Stimulated activated CD8-positive, alpha-beta memory T cell treated with anti-CD3 and anti-CD28 coated beads, Interleukin-12 subunit alpha, Interleukin-12 subunit beta, amount 100 ng/mL, for 24 hours (primary cell): ENCODE measurements around the gene SERPINB12.

Experiments used
- DNase-seq: peaks from one replicate; pipeline ENCODE4 v3.0.0-alpha.2; 2020; ENCODE audit errors: extremely low read depth

Gene SERPINB12

DNA sequence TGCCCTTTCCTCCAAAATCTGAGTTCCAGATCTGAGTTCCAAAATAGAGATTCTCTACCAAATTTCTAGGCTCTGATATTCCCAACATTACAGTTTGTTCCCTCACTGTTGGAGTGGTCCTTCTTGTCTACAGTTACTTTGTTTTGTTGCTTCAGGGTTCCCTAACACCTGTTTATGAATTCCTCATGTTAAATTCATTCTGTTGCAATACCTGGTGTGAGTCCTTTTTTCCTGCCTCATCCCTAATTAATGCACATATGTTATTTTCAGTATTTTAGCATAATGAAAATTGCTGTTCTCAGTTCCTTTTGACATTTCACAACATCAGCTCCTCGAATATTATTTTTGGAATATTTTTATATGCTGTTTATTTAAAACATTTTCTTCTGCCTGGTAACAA lies 61.2 kb downstream of the SERPINB12 start:
- DNase-seq, result no peak

DNA sequence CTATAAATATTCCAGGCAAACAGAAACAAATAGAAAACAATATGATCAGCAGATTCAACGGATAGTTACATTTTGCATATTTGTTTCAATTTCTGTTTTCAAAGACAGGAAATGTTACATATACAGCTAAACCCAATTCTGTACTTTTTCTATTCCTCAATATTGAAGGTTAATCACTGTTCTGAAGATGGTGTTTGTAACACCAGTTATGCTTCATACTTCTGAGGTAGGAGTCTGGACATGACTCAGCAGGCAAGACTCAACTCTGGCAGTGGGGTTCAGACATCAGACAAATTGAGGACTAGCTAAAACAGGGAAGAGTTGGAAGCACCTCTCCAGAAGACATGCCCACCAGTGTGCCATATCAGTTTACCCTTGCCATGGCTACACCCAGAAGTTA lies 61.6 kb downstream of the SERPINB12 start:
- DNase-seq, result no peak

DNA sequence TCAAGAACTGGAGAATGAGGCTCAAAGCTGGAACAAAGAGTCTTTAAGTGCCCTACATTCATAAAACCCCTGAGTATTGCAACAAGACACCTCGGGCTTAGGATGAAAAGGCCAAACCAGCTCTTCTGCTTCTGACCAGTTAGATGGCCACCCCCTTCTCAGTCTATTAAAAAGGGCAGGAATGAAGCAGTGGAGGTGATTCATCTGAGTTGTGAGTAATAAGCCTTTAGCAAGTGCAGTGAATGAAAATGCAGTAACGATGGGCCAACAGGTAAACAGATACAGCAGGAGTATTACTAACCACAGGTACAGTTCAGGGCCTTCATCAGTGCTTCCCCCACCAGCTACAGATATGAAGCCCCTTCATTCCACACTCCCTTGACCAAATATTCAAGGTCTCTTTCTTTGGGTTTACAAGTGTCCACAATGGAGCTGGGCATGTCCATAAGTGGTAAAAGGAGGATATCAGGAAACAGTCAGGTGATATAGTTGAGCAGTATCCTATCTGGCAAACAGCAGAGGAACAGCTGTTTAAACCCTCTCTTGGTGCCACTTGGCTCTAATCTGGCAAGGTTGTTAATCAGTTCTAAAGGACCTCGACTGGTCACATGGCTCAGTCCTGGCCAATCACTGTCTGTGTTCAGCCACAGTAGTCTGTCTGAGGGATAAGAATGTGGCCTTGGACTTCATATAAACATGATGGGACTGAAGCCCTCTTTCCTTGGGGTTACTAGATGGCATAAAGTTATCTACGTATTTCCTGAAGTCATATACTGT lies 62.8 kb downstream of the SERPINB12 start:
- no peak for DNase-seq

DNA sequence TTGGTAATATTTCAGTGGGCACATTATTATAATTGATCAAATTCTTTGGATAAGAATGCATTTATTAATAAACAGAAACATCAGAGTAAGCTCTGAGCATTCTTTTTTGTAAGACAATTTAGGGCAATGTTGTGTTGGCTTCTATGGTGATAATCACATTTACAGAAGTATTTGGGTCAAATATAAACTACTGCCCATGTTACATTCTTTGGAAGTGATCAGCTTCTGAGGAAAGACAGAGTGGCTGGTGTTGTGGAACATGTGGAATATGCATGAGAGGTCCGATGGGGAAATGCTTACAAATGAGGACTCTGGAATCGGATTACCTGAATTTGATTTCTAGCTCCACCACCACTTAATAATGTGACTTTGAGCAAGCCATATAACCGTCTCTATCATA lies 64.4 kb downstream of the SERPINB12 start:
- DNase-seq, result no peak

DNA sequence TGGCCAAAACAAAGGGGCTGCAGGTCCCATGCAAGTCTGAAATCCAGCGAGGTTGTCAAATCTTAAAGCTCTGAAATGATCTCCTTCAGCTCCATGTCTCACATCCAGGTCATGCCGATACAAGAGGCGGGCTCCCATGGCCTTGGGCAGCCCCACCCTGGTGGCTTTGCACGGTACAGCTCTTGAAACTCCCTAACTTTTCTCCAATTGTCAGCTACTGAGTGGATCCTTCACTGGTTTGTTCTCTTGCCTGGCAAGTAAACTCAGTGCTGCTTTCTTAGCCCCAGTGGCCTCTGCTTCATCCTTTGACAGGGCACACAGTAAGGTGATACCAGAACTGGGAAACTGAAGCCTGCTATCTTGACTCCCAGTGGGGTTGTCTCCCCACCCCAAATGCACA lies 71.3 kb downstream of the SERPINB12 start:
- DNase-seq, result no peak

DNA sequence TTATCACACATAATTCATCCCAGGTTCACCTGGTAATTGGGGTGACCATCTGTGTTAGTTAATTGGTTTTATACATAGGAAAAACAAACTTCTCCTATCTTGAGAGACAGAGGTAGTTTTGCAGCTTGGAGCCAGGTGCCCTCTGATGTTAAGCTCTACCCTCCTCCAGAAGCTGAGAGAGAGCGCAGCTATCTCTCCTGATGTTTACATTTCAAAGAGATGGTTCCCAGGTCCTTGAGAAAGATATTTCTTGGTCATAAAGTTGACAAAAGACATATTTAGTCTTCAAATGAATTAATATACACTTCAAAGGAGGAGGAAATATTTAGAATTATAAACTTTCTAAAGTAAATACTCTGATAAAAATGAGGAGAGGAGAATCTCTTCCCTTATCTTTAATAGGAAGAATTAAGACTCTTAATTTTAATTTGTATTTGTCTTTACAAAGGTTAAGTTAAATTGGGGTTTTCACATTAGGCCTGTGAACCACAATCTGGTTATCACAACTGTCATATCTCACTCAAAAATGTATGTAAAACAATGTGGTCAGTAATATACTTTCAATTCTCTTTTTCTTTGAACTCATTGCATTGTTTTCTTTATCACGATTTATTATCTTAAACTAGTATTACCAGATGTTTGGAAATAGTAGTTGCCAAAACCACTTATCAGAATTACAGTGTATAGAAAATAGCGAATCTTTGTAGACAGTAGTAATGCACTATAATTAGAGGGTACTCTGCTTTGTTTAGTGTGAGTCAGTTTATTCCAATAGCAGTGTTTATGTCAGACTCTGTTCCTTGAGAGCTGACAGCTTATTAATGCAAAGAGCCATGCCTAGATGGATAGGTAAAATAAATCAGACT lies 75.1 kb downstream of the SERPINB12 start:
- DNase-seq, result no peak

DNA sequence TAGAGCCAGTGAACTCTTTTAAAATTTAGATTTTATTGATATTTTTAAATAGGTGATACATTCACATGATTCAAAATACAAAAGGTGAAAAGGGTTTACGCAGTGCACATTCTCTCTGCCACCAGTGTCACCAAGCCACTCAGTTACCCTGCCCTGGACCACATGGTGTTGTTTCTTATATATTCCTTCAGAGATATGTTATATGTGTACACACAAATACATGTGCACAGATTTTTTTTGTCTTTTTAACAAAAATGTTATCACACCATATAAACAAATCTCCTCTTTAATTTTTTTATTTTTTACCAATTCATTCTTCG lies 75.7 kb downstream of the SERPINB12 start:
- no peak for DNase-seq
